DND-41 (cell line): ENCODE measurements around the gene GPR156.

Source experiments
- ATAC-seq: fragments of 200-7000 bp; cut with Tn5 transposase; 3 replicates; pipeline ENCODE4 v1.9.1; 2021; ENCODE audit warnings: low read depth; ENCODE audit not compliant: insufficient read depth
- DNase-seq: peaks from one replicate; pipeline ENCODE4 v3.0.0-alpha.2; 2020
- H2AFZ ChIP-seq: 2 replicates; pipeline ENCODE4 v1.6.0; 2012; ENCODE audit warnings: low read depth, low read length
- H3K27ac ChIP-seq: 2 replicates; pipeline ENCODE4 v1.5.1; 2012; ENCODE audit warnings: low read length, inconsistent platforms
- H3K27me3 ChIP-seq: fragments of 200-600 bp; sonication (generic); 2 replicates; pipeline ENCODE4 v1.6.0; 2012; ENCODE audit warnings: low read length, mild to moderate bottlenecking, inconsistent platforms; ENCODE audit not compliant: insufficient read depth, poor library complexity
- H3K36me3 ChIP-seq: 2 replicates; pipeline ENCODE4 v1.5.1; 2012; ENCODE audit warnings: low read length, inconsistent platforms; ENCODE audit not compliant: insufficient read depth
- H3K4me1 ChIP-seq: 2 replicates; pipeline ENCODE4 v1.5.1; 2012; ENCODE audit warnings: mild to moderate bottlenecking, low read length; ENCODE audit not compliant: insufficient read depth
- H3K4me2 ChIP-seq: 2 replicates; pipeline ENCODE4 v1.6.0; 2012; ENCODE audit warnings: mild to moderate bottlenecking, moderate library complexity, low read length, inconsistent platforms; ENCODE audit not compliant: insufficient read depth
- H3K4me3 ChIP-seq, 2 experiments: fragments of 200-600 bp in 1 of 2; shearing (Covaris generic) in 1 of 2; 2 replicates each; pipeline ENCODE4 v1.5.1; 2012 to 2016; ENCODE audit warnings: inconsistent platforms in 2 of 2, low read length in 2 of 2, mild to moderate bottlenecking in 2 of 2, low read depth in 1 of 2, moderate library complexity in 1 of 2
- H3K79me2 ChIP-seq: 2 replicates; pipeline ENCODE4 v1.6.0; 2012; ENCODE audit warnings: low read length, inconsistent platforms; ENCODE audit not compliant: insufficient read depth
- H3K9ac ChIP-seq: 2 replicates; pipeline ENCODE4 v1.6.0; 2012; ENCODE audit warnings: low read depth, mild to moderate bottlenecking, inconsistent platforms, low read length, moderate library complexity
- H3K9me3 ChIP-seq: 2 replicates; pipeline ENCODE4 v1.5.1; 2012; ENCODE audit warnings: low read length, moderate library complexity, mild to moderate bottlenecking, inconsistent platforms; ENCODE audit not compliant: insufficient read depth, severe bottlenecking
- H4K20me1 ChIP-seq: 2 replicates; pipeline ENCODE4 v1.6.0; 2012; ENCODE audit warnings: low read length; ENCODE audit not compliant: insufficient read depth
- CTCF ChIP-seq: IDR thresholded peaks from 2 replicates; pipeline ENCODE4 v1.5.1; 2012; ENCODE audit warnings: borderline replicate concordance, low read length, moderate library complexity, mild to moderate bottlenecking; ENCODE audit not compliant: poor library complexity, severe bottlenecking; ENCODE audit errors: extremely low read depth
- EZH2 ChIP-seq: IDR thresholded peaks from 3 replicates; pipeline ENCODE4 v1.6.1; 2012; ENCODE audit warnings: borderline replicate concordance, low read depth, mild to moderate bottlenecking, moderate library complexity, low read length, inconsistent platforms; ENCODE audit not compliant: severe bottlenecking

The GPR156 gene

DNA sequence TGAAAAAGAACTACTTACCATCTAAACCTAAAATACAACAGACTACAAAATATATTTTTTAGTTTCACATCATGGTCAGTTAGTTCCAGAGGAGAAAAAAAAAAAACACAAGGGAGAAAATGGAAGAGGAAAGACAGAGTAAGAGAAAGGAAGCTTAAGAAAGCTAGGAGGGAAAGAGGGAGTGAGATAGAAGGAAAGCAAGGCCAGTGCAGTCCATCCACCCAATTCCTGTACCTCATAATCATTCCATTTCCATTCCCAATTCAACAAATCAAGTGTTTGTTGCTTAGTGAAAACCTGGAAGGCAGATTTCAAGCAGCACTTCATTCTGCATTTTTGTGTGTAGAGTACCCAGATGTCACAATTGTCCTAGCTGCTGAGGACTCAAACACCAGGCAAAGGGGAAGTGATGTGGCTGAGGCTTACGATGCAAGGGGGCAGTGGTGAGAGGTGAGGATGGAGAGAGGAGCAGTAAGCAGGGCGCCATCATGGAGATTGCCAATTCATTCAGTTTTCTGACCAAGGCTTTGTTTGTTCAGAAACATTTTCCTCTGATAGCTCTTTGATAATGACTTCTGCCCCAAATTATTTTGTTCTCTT lies 107.2 kb downstream of the GPR156 start:
- ATAC-seq (no peak), DNase-seq (no peak)
- H3K4me2 ChIP-seq, result no peak overlapping the region
- no peak overlapping the region for H3K4me3 ChIP-seq
- H3K4me1 ChIP-seq, result no peaks in the 10 kb centered on the region
- H3K9ac ChIP-seq, result no peak overlapping the region
- no peaks in the 10 kb centered on the region for H3K79me2 ChIP-seq
- TF ChIP-seq EZH2 (no peak), CTCF (no peak)
- H3K9me3 ChIP-seq, result no peaks in the 10 kb centered on the region
- H3K27ac ChIP-seq, result no peak overlapping the region
- H3K27me3 ChIP-seq, result no peaks in the 10 kb centered on the region
- H4K20me1 ChIP-seq, result no peaks in the 10 kb centered on the region
- no peaks in the 10 kb centered on the region for H3K36me3 ChIP-seq
- no peak overlapping the region for H2AFZ ChIP-seq

DNA sequence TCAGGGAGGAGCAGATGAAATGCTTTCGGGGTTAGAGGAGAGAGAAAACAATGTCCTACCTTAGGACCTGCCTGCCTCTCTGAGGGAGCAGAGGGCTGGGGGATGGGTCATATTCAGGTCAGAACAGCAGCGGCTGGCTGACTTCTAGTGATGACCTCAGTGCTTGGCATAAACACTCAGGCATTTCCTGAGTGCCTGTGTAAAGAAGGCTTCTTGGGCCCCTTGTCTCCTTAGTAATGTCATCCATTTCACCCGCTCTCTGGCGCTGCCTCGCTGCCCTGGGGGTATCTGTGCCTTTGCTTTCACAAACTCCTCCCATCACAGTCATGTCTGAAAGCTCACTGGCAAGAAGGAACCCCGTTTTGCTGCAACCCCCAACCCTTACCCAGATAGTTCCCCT lies 107.9 kb downstream of the GPR156 start:
- Histone ChIP-seq H3K27me3 (no peaks in the 10 kb centered on the region), H3K9me3 (no peaks in the 10 kb centered on the region), H3K36me3 (no peaks in the 10 kb centered on the region), H4K20me1 (no peaks in the 10 kb centered on the region), H3K9ac (no peak overlapping the region), H3K79me2 (no peaks in the 10 kb centered on the region), H3K4me1 (no peaks in the 10 kb centered on the region), H3K27ac (no peak overlapping the region), H3K4me3 (no peak overlapping the region), H2AFZ (no peak overlapping the region), H3K4me2 (no peak overlapping the region)
- ATAC-seq (no peak), DNase-seq (no peak)
- TF ChIP-seq CTCF (no peak), EZH2 (no peak)

- Histone ChIP-seq H3K4me1 (no peaks in the 10 kb centered on the region), H3K4me2 (no peak overlapping the region), H3K79me2 (no peaks in the 10 kb centered on the region), H3K4me3 (no peak overlapping the region), H3K27ac (no peak overlapping the region), H3K27me3 (no peaks in the 10 kb centered on the region), H3K36me3 (no peaks in the 10 kb centered on the region), H3K9ac (no peak overlapping the region), H2AFZ (no peak overlapping the region), H4K20me1 (no peaks in the 10 kb centered on the region), H3K9me3 (no peaks in the 10 kb centered on the region)
- ATAC-seq (no peak), DNase-seq (no peak)
- TF ChIP-seq CTCF, result no peak
- no peak for TF ChIP-seq EZH2
Observed at GRCh38 chr3:120174811-120175539, 110.0 kb downstream of the GPR156 start.
